SK-N-SH (cell line): ENCODE measurements around the gene UBXN2A.

ENCODE experiments used
- CTCF ChIP-seq: fragments of 200-600 bp; sonication (generic); IDR thresholded peaks from 2 replicates; pipeline ENCODE4 v1.6.1; 2017; ENCODE audit warnings: antibody characterized with exemption, mild to moderate bottlenecking, moderate library complexity
- MAX ChIP-seq: IDR thresholded peaks from 2 replicates; pipeline ENCODE4 v1.4.0; 2012; ENCODE audit warnings: low read depth

GRCh38 chr2:24052951-24053350, 112.7 kb downstream of the UBXN2A start:
- TF ChIP-seq CTCF, result no peak
- no peak for TF ChIP-seq MAX
